Immature natural killer cell (primary cell): ENCODE measurements around the gene MEIS2. TPM values are rescaled to one million over a fixed set of nuclear protein-coding genes. Genes with fewer than 3 reads are reported as not detected.

Experiments used
- DNase-seq, 3 donors: peaks; one replicate each; pipeline ENCODE4 v3.0.0; 2022; ENCODE audit warnings: mixed read lengths in 1 of 3
- H3K27ac Mint-ChIP-seq, 6 donors: one replicate each; pipeline ENCODE4 v1.8.0; 2020; ENCODE audit warnings: mixed read lengths in 6 of 6, mild to moderate bottlenecking in 5 of 6, inconsistent platforms in 4 of 6, moderate library complexity in 3 of 6
- H3K27me3 Mint-ChIP-seq, 3 donors: one replicate each; pipeline ENCODE4 v1.8.0; 2020 to 2021; ENCODE audit warnings: low read depth in 3 of 3, mild to moderate bottlenecking in 3 of 3, mixed read lengths in 3 of 3, moderate library complexity in 3 of 3, inconsistent platforms in 1 of 3
- H3K36me3 Mint-ChIP-seq, 3 donors: one replicate each; pipeline ENCODE4 v1.8.0; 2020; ENCODE audit warnings: mixed read lengths in 3 of 3, inconsistent platforms in 2 of 3, mild to moderate bottlenecking in 2 of 3
- H3K4me1 Mint-ChIP-seq, 2 donors: one replicate each; pipeline ENCODE4 v1.8.0; 2020; ENCODE audit warnings: inconsistent platforms in 2 of 2, mild to moderate bottlenecking in 2 of 2, mixed read lengths in 2 of 2, moderate library complexity in 1 of 2
- H3K4me3 Mint-ChIP-seq, 5 donors: one replicate each; pipeline ENCODE4 v1.8.0; 2020; ENCODE audit warnings: mild to moderate bottlenecking in 5 of 5, mixed read lengths in 5 of 5, inconsistent platforms in 3 of 5, moderate library complexity in 3 of 5
- H3K9me3 Mint-ChIP-seq, 6 donors: one replicate each; pipeline ENCODE4 v1.8.0; 2020; ENCODE audit warnings: mild to moderate bottlenecking in 6 of 6, mixed read lengths in 6 of 6, inconsistent platforms in 4 of 6, moderate library complexity in 3 of 6
- polyA plus RNA-seq, 3 donors: library from polyadenylated mRNA; unstranded; fragments of 300-500 nt; fragmentation: Illumina TruSeq; gene quantifications; one replicate each; pipeline ENCODE4 v1.2.3, GENCODE V29; 2021

Gene MEIS2
- polyA plus RNA-seq, 3 donors from 2014 or later, result not detected

DNA sequence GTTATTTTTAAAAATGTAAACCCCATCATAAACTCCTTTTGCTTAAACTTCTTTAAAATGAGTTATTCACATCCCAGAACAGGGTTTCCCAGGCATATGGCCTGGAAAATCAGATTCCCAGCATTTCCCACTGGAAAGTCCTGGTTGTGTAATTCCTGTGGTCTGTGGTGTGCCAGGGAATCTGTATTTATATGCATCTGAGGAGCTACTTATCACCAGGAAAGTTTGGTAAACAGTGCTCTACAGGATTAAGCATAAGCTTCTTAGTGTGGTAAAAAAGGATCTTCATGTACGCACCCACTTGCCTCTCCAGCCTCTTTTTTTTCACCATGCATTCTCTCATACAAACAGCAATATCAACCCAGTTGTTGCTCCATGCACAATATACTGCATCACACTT, 28.2 kb downstream of the MEIS2 start:
- Mint-ChIP-seq H3K4me3 (no peak overlapping the region), H3K4me1 (no peaks in the 10 kb centered on the region), H3K36me3 (no peaks in the 10 kb centered on the region), H3K9me3 (peaks cover 0 to 2% (median under 1%) of the 10 kb centered on the region in 6 donors), H3K27ac (no peak overlapping the region), H3K27me3 (no peaks in the 10 kb centered on the region)
- DNase-seq, result no peak

DNA sequence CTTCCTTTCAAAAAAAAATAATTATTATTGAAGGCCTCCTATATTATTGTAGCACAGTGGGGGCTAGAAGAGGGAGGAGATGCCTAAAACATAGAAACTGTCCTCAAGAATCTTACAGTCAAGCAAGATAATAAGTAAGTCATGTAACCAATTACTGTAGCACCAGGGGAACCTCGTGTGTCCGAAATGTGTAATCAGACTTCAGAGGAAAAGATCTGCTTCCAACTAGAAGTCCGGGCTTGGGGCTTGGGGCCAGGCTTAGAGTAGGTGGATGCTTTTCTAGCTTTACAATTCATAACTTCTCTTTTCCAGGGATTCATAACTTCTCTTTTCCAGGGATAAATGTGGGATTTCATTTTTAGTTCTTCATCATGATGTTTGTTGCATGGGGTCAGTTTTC, 29.2 kb downstream of the MEIS2 start:
- Mint-ChIP-seq H3K4me3 (no peak overlapping the region), H3K4me1 (no peaks in the 10 kb centered on the region), H3K27me3 (no peaks in the 10 kb centered on the region), H3K27ac (no peak overlapping the region), H3K9me3 (peaks cover 0 to 2% (median under 1%) of the 10 kb centered on the region in 6 donors), H3K36me3 (no peaks in the 10 kb centered on the region)
- no peak for DNase-seq

DNA sequence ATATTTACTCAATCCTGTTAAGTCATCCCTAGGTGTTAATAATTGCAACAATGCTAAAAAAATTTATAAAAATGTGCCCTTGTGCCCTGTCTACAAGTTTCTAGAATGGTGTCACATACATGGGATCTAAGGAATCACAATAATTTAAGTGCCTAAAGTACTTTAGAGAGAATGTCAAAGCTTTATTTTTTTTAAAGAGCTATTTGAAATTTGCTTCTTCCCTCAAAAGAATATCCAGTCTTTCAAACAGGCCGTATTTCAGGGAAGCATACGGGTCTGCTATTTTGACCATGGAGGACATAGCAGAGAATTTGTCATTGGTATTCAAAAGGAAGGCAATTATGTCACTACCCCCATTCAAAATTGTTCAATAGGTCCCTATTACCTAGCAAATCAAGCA, 29.7 kb downstream of the MEIS2 start:
- H3K27ac Mint-ChIP-seq, result no peak overlapping the region
- H3K36me3 Mint-ChIP-seq, result no peaks in the 10 kb centered on the region
- DNase-seq, result no peak
- no peaks in the 10 kb centered on the region for H3K27me3 Mint-ChIP-seq
- H3K4me3 Mint-ChIP-seq, result no peak overlapping the region
- no peaks in the 10 kb centered on the region for H3K4me1 Mint-ChIP-seq
- H3K9me3 Mint-ChIP-seq, result peaks cover 0 to 2% (median under 1%) of the 10 kb centered on the region in 6 donors

DNA sequence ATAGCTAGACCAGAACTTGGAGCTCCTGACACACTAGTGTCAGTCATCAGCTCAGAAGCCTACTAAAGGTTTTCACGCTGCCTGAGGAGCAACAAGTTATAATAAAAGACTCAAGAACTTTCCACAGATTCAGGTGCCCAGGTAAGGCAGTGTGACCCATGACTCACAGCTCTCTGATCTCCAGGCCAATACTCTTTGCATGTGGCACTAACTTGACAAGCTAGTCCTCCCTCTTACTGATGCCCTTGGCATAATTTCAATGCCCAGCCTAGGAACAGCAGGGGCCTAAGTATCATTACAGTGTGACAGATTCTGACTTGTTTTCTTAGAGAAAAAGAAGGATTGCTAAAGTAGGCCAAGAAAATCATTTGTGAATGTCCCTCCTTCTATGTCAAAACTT, 38.4 kb downstream of the MEIS2 start:
- Mint-ChIP-seq H3K4me3 (no peak overlapping the region), H3K9me3 (peaks cover 0 to 8% (median 3%) of the 10 kb centered on the region in 6 donors), H3K4me1 (no peaks in the 10 kb centered on the region), H3K27ac (no peak overlapping the region), H3K36me3 (no peaks in the 10 kb centered on the region), H3K27me3 (no peaks in the 10 kb centered on the region)
- no peak for DNase-seq

DNA sequence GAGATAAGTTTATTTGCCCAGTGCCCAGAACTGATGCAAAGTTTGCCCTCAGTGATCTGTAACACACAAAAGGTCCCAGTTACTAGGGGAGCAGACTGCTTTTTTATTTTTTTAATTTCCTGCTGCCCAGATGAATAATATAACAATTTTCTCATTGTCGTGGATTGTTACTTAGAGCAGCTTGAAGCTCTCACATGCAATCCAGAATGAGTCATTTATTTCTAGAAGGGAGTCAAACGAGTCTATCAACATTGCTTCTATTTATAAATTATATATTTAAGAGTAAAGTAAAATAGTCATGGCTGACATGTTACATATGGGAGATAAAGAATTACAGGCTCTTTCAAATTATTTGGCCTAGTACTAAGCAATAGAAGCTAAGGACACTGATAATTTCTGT, 41.3 kb downstream of the MEIS2 start:
- Mint-ChIP-seq H3K4me3 (no peak overlapping the region), H3K4me1 (no peaks in the 10 kb centered on the region), H3K27ac (no peak overlapping the region), H3K9me3 (peaks cover 0 to 8% (median 3%) of the 10 kb centered on the region in 6 donors), H3K27me3 (no peaks in the 10 kb centered on the region), H3K36me3 (no peaks in the 10 kb centered on the region)
- no peak for DNase-seq

DNA sequence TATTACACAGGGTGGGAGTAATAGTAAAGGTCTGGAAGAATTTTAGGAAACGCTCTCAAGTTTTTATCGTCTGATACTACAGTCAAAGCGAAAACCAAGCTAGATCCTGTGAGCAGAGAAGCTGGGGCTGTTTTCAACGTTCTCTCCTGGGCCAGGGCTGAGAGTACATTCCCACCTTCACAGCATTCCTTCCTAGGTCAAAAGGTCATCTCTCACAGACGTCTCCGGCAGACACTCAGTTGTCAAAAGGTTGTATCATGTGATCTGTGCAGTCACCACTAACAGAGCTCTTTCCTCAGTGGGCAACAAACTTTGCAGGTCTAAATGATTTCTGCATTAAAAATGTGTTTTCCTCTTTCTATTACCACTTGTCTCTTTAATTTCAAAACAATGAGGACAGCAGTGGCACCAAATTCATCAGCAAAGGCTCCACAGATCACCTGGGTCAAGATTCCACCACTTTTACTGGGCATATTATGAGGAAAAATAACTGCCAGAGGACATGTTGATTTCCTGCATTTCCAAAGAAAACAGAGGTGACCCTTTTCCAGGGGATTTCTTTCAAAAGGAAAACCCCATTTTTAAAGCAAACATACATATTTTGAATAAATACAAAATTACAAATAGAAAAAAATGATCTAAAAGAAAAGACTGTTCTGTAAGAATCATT, 41.9 kb downstream of the MEIS2 start:
- Mint-ChIP-seq H3K9me3 (peaks cover 0 to 8% (median 3%) of the 10 kb centered on the region in 6 donors), H3K27ac (no peak overlapping the region)

DNA sequence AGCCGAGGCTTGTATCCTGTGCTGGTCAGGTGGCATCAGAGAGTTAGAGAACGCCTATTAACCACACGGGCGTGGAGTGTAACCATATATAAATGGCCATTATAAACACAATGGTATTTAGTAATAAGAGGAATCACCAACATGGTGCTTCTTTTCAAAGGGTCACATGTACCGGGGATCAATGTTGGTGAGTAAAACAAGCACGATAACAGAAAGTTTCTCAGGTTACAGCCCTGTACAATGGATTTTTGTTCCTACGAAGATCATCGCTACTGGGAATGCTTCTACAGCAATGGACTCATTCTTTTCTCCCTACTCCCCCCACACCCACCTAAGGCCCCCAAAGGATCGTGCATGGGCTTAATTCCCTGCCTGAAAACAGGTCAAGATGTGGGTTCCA, 42.5 kb downstream of the MEIS2 start:
- Mint-ChIP-seq H3K4me3 (no peak overlapping the region), H3K27me3 (no peaks in the 10 kb centered on the region), H3K4me1 (no peaks in the 10 kb centered on the region), H3K36me3 (no peaks in the 10 kb centered on the region), H3K9me3 (peaks cover 0 to 9% (median 3%) of the 10 kb centered on the region in 6 donors), H3K27ac (no peak overlapping the region)
- no peak for DNase-seq

More for the DNA sequence above, 41.9 kb downstream of the MEIS2 start:
- no peak for DNase-seq
- no peaks in the 10 kb centered on the region for H3K4me1 Mint-ChIP-seq
- H3K27me3 Mint-ChIP-seq, result no peaks in the 10 kb centered on the region
- no peaks in the 10 kb centered on the region for H3K36me3 Mint-ChIP-seq
- H3K4me3 Mint-ChIP-seq, result no peak overlapping the region

DNA sequence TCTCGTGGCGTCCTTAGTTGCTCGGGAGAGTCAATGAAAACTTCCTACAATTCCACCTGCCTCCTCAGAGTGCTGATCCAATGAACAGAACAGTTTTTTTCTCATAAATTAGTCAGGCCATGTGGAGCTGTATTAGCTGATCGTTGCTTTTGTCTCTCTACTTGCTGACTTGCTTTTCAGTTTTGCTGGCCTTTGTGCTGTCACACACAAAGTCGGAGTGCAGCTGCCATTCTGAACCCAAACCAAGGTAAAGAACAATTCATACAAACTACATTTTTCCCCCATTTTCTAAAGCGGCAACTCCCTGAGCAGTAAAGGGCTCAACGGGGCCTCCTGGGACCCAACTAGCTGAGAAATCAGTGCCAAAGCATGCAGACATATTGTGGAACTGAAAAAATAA, 43.1 kb downstream of the MEIS2 start:
- Mint-ChIP-seq H3K4me3 (no peak overlapping the region), H3K27ac (no peak overlapping the region), H3K9me3 (peaks cover 0 to 12% (median 3%) of the 10 kb centered on the region in 6 donors), H3K4me1 (no peaks in the 10 kb centered on the region), H3K27me3 (no peaks in the 10 kb centered on the region), H3K36me3 (no peaks in the 10 kb centered on the region)
- no peak for DNase-seq

DNA sequence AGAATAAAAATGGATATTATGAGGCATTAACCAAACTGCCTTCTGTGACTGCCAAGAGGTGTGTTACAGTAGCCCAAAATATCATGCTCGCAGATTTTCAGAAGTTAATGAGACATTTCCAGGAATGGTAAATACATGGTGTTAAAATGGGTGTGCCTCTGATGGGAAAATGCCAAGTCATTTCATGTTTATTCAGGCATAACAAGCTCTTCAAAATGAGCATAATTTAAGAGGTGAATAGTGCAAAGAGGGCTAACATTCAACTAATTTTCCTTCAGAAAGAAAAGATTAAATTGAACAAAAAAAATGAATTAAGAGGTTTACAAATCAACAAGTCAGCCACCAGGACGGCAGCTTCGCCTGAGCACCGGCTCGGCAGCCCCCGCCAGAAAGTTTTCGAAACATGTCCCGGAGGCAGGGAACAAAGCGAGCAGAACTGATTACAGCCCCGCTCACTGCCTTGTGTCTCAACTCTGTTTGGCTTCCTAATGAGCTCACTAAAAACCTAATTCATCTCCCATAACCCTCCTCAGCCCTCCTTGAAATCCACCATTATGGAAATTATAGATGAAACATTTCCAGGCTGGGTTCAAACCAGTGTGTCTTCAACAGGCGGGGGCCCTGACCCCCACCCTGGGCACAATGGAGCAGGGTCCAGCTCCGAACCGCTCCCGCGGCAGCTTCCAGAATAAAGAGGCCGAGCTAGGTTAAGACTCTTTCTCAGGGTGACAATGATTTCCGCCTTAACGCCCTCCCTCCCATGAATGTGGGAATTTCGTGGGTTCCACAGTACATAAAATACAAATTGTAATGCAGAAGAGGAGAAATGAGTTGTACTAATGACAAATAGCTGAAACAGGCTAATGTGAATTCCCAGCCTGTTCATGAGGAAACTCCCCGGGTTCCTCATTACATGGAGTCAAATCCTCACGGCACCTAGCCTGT, 43.9 kb downstream of the MEIS2 start:
- H3K9me3 Mint-ChIP-seq, result peaks cover 0 to 12% (median 3%) of the 10 kb centered on the region in 6 donors
- no peaks in the 10 kb centered on the region for H3K36me3 Mint-ChIP-seq
- no peaks in the 10 kb centered on the region for H3K27me3 Mint-ChIP-seq
- no peak overlapping the region for H3K4me3 Mint-ChIP-seq
- DNase-seq, result no peak
- H3K27ac Mint-ChIP-seq, result no peak overlapping the region
- no peaks in the 10 kb centered on the region for H3K4me1 Mint-ChIP-seq

DNA sequence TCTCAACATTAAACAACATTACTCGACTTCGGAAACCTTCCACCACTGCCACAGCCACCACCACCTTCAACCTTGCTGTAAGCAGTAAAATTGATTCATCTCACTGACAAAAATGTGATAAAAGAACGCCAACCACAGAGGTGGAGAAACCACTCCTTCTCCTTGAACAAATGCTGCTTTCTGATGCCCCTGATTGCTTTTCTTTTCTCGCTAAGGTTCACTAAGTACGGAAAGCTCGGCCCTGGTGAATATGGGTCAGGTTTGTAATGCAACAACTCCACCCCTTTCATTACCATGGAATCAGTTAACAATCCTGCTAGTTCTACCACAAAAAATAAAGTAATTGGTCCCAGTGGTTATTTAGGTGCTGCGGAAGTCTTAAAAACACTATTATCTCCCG, 44.9 kb downstream of the MEIS2 start:
- no peaks in the 10 kb centered on the region for H3K4me1 Mint-ChIP-seq
- no peaks in the 10 kb centered on the region for H3K36me3 Mint-ChIP-seq
- DNase-seq, result no peak
- H3K27me3 Mint-ChIP-seq, result no peaks in the 10 kb centered on the region
- peaks cover 0 to 12% (median 3%) of the 10 kb centered on the region in 6 donors for H3K9me3 Mint-ChIP-seq
- H3K4me3 Mint-ChIP-seq, result no peak overlapping the region
- no peak overlapping the region for H3K27ac Mint-ChIP-seq

DNA sequence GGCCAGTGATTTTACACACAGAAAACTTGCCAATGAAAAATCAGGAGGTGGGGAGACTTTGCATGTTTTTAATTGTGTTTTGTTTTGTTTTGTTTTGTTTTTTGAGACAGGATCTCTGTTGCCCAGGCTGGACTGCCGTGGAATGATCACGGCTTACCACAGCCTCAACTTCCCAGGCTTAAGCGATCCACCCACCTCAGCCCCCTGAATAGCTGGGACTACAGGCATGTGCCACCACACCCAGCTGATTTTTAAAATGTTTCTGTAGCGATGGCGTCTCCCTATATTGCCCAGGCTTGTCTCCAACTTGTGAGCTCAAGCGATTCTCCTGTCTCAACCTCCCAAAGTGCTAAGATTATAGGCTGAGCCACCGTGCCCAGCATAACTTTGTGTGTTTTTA, 46.0 kb downstream of the MEIS2 start:
- H3K4me3 Mint-ChIP-seq, result no peak overlapping the region
- H3K27me3 Mint-ChIP-seq, result no peaks in the 10 kb centered on the region
- peaks cover 0 to 12% (median 4%) of the 10 kb centered on the region in 6 donors for H3K9me3 Mint-ChIP-seq
- H3K27ac Mint-ChIP-seq, result no peak overlapping the region
- H3K4me1 Mint-ChIP-seq, result no peaks in the 10 kb centered on the region
- no peaks in the 10 kb centered on the region for H3K36me3 Mint-ChIP-seq
- no peak for DNase-seq

DNA sequence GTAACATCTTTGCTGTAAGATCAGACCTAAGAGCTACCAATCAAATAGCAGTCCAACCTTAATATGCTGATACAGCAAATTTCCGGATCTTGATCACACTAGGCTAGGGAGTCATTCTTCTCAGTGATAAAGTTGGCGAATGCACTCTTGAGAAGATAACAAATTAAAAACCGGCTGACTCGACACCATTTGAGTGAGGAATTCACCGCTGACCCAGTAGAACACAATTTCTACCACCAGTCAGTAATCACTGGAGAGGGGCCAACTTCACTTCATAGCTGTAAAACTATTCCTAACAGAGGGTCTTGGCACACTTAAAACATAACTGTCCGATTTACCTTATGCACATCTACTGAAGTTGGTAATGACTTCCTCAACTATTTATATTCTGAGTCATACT, 47.2 kb downstream of the MEIS2 start:
- no peaks in the 10 kb centered on the region for H3K4me1 Mint-ChIP-seq
- peaks cover 0 to 12% (median 2%) of the 10 kb centered on the region in 6 donors for H3K9me3 Mint-ChIP-seq
- no peak overlapping the region for H3K27ac Mint-ChIP-seq
- no peaks in the 10 kb centered on the region for H3K36me3 Mint-ChIP-seq
- H3K27me3 Mint-ChIP-seq, result no peaks in the 10 kb centered on the region
- H3K4me3 Mint-ChIP-seq, result no peak overlapping the region
- DNase-seq, result no peak

DNA sequence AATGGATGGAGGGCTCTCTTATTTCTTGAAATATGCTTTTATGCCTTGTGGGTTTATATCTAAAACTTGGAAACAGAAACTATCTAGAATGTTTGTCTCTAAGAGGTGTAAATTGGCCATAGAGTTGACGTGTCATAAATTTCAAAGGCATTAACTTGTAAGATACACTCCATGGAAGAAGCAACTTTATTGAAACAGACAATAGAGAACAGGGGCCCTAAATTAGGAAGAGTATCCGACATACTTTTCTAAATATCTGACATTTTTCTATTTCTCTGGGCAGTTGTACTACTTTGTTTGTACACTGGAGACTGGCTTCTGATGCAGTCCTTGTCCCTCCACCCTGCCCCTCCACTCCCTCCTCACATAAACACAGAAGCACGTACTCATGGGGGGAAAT, 50.0 kb downstream of the MEIS2 start:
- DNase-seq, result no peak
- H3K27me3 Mint-ChIP-seq, result no peaks in the 10 kb centered on the region
- H3K9me3 Mint-ChIP-seq, result peaks cover 0 to 4% (median 2%) of the 10 kb centered on the region in 6 donors
- H3K4me1 Mint-ChIP-seq, result no peaks in the 10 kb centered on the region
- H3K4me3 Mint-ChIP-seq, result no peak overlapping the region
- no peak overlapping the region for H3K27ac Mint-ChIP-seq
- no peaks in the 10 kb centered on the region for H3K36me3 Mint-ChIP-seq

DNA sequence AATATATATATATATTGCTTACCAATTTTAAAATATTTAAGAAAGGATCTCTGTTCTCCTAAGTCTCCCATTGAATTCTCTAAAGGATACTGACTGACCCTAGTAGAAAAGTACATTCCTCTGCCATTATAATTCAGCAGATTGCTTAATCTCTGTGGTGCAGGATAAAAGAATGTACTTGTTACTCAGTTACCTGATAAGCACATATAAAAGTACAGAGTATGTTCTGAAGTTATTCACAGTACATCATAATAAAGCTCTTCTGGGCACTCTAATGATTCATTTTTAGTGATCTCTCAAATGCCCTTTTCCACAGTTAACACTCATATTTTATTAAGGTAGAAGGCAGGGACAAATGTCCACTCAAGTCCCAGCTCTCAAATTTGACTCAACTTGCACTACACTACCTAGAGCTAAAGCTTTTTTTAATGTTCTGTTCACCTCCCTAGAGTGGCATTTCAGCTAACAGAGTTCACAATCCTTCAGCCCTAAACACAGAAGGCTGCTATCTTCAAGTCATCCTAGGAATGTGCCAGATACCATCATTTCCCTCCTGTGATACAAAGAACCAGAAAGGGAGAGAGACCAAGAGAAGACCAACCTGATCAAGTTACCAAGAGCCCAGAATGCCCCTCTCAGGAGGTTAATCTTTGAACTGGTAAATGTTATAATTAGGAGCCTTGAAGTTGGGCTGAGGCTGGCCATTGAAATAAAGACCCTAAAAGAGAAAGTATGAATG, 53.3 kb downstream of the MEIS2 start:
- no peak overlapping the region for H3K27ac Mint-ChIP-seq
- H3K36me3 Mint-ChIP-seq, result no peaks in the 10 kb centered on the region
- H3K9me3 Mint-ChIP-seq, result peaks cover 0 to 5% (median 2%) of the 10 kb centered on the region in 6 donors
- no peak for DNase-seq
- no peak overlapping the region for H3K4me3 Mint-ChIP-seq
- no peaks in the 10 kb centered on the region for H3K4me1 Mint-ChIP-seq
- peaks cover 0 to 2% (median 0%) of the 10 kb centered on the region in 3 donors for H3K27me3 Mint-ChIP-seq
